HepG2 (cell line): ENCODE measurements around the gene SERPINE2. TPM values are rescaled to one million over a fixed set of nuclear protein-coding genes. Genes with fewer than 3 reads are reported as not detected.

ENCODE experiments used
- ATRX ChIP-seq: sonication (generic); formaldehyde crosslinking; IDR thresholded peaks from 2 replicates; pipeline ENCODE4 v1.4.0; 2020; ENCODE audit warnings: missing genetic modification reagents, borderline replicate concordance
- CSRNP2 ChIP-seq: sonication (generic); formaldehyde crosslinking; conservative IDR thresholded peaks from 2 replicates; pipeline ENCODE4 v1.8.0; 2022; ENCODE audit warnings: low read depth, missing genetic modification reagents
- EP300 ChIP-seq, 3 experiments: sonication (generic) in 1 of 3; formaldehyde crosslinking in 1 of 3; IDR thresholded peaks; 2 replicates each; pipeline versions ENCODE4 v1.5.1 to v1.6.1; 2011 to 2020; ENCODE audit warnings: low read depth in 2 of 3, low read length in 2 of 3, borderline replicate concordance in 1 of 3, improper control_type of control experiment in 1 of 3, mild to moderate bottlenecking in 1 of 3, missing genetic modification reagents in 1 of 3, moderate library complexity in 1 of 3
- HNF1B ChIP-seq: sonication (generic); formaldehyde crosslinking; IDR thresholded peaks from 2 replicates; pipeline ENCODE4 v1.5.1; 2020; ENCODE audit warnings: mild to moderate bottlenecking, moderate library complexity, missing genetic modification reagents
- MXI1 ChIP-seq: IDR thresholded peaks from 3 replicates; pipeline ENCODE4 v1.6.1; 2012; ENCODE audit warnings: low read depth, low read length, inconsistent platforms, borderline replicate concordance
- NPAS2 ChIP-seq: sonication (generic); formaldehyde crosslinking; IDR thresholded peaks from 2 replicates; pipeline ENCODE4 v1.8.0; 2022; ENCODE audit warnings: mild to moderate bottlenecking, missing genetic modification reagents, borderline replicate concordance
- RBM22 ChIP-seq: fragments of 200-400 bp; formaldehyde crosslinking; optimal IDR thresholded peaks from 2 replicates; pipeline ENCODE3; 2017; ENCODE audit warnings: mild to moderate bottlenecking, low read length, moderate library complexity
- SKI ChIP-seq: fragments of 450-650 bp; IDR thresholded peaks from one replicate; pipeline ENCODE4 v1.6.1; 2018; ENCODE audit warnings: mild to moderate bottlenecking; ENCODE audit not compliant: partially characterized antibody
- SMAD3 ChIP-seq: sonication (generic); formaldehyde crosslinking; IDR thresholded peaks from 2 replicates; pipeline ENCODE4 v1.4.0; 2020; ENCODE audit warnings: missing genetic modification reagents
- SRSF9 ChIP-seq: fragments of 200-400 bp; formaldehyde crosslinking; IDR thresholded peaks from 2 replicates; pipeline ENCODE4 v1.6.1; 2018; ENCODE audit warnings: borderline replicate concordance, mild to moderate bottlenecking, low read depth, low read length; ENCODE audit not compliant: insufficient read depth, poor library complexity, severe bottlenecking
- STAG1 ChIP-seq: sonication (generic); formaldehyde crosslinking; IDR thresholded peaks from 2 replicates; pipeline ENCODE4 v1.4.0; 2020; ENCODE audit warnings: missing genetic modification reagents
- TSC22D2 ChIP-seq: sonication (generic); formaldehyde crosslinking; IDR thresholded peaks from 2 replicates; pipeline ENCODE4 v1.5.1; 2020; ENCODE audit warnings: missing genetic modification reagents, mild to moderate bottlenecking, borderline replicate concordance
- ZNF101 ChIP-seq: sonication (generic); formaldehyde crosslinking; IDR thresholded peaks from 2 replicates; pipeline ENCODE4 v1.4.0; 2020; ENCODE audit warnings: mild to moderate bottlenecking, low read depth, missing genetic modification reagents, borderline replicate concordance
- ZNF142 ChIP-seq: sonication (generic); formaldehyde crosslinking; IDR thresholded peaks from 2 replicates; pipeline ENCODE4 v1.4.0; 2020; ENCODE audit warnings: missing genetic modification reagents
- ZNF224 ChIP-seq: sonication (generic); formaldehyde crosslinking; IDR thresholded peaks from 2 replicates; pipeline ENCODE4 v1.5.0; 2020; ENCODE audit warnings: mild to moderate bottlenecking, missing genetic modification reagents
- ZNF484 ChIP-seq: sonication (generic); formaldehyde crosslinking; IDR thresholded peaks from 2 replicates; pipeline ENCODE4 v1.5.1; 2020; ENCODE audit warnings: mild to moderate bottlenecking, low read depth, missing genetic modification reagents, borderline replicate concordance
- ZNF547 ChIP-seq: sonication (generic); formaldehyde crosslinking; IDR thresholded peaks from 2 replicates; pipeline ENCODE4 v1.5.1; 2020; ENCODE audit warnings: mild to moderate bottlenecking, missing genetic modification reagents
- ZNF569 ChIP-seq: sonication (generic); formaldehyde crosslinking; IDR thresholded peaks from 2 replicates; pipeline ENCODE4 v1.5.0; 2020; ENCODE audit warnings: mild to moderate bottlenecking, missing genetic modification reagents, moderate library complexity, borderline replicate concordance
- ZSCAN22 ChIP-seq: sonication (generic); formaldehyde crosslinking; IDR thresholded peaks from 2 replicates; pipeline ENCODE4 v1.4.0; 2020; ENCODE audit warnings: mild to moderate bottlenecking, missing genetic modification reagents
- polyA plus RNA-seq, 8 experiments: library from polyadenylated mRNA; depleted of rRNA in 3 of 8; stranded (reverse) in 7 of 8; unstranded in 1 of 8; fragments of >200 nt; fragmentation: Illumina TruSeq in 4 of 8; extraction: Trizol in 4 of 8; gene quantifications; 2 replicates each; pipeline versions ENCODE4 v1.2.1 to v1.2.3, GENCODE V29; 2011 to 2016; ENCODE audit warnings: low read depth in 4 of 8, missing spikeins in 1 of 8, mixed read lengths in 1 of 8; ENCODE audit not compliant: insufficient read depth in 1 of 8
- total RNA-seq, 5 experiments: library from RNA; depleted of rRNA; stranded (reverse); fragments of >200 nt; fragmentation: Illumina TruSeq; extraction: Trizol; gene quantifications; 2 replicates each; pipeline ENCODE4 v1.2.3, GENCODE V29; 2016; ENCODE audit warnings: low read depth in 1 of 5

Gene SERPINE2
- total and polyA plus RNA-seq, 2 of the 13 experiments (the other 11 are each of a cell fraction or from before 2014, with no cell fraction given) = 7.9 to 18.1 TPM

GRCh38 chr2:223957092-223957851 lies 81.8 kb downstream of the SERPINE2 start, which contains the start of gene MRPL44 (continued):
- peak; percentile 90; the same call in 1 of the 2 replicates for TF ChIP-seq ZNF142
- TF ChIP-seq SKI = peak; percentile 81
- peak; percentile 90 for TF ChIP-seq RBM22
- peak; percentile 99 for TF ChIP-seq ZNF224
- peak; percentile 72 to 83; a peak in 3 of 4 replicates for TF ChIP-seq EP300 (IDR thresholded peaks at IDR 0.05; ENCODE audit: low read depth in 2 of 2, low read length in 2 of 2)
- peak; percentile 77 for TF ChIP-seq EP300 (CRISPR knock-in tag; IDR thresholded peaks at IDR 0.05; ENCODE audit: borderline replicate concordance)
- TF ChIP-seq HNF1B (CRISPR knock-in tag) = peak; percentile 98
- peak; percentile 96; the same call in 1 of the 2 replicates for TF ChIP-seq ZNF101 (CRISPR knock-in tag)
- no peak; the same call in 1 of the 2 replicates for TF ChIP-seq ZSCAN22 (CRISPR knock-in tag)
- TF ChIP-seq STAG1 = peak; percentile 46
- 0 out of 2 replicates have a peak, but pooled peaks have one; percentile 47 for TF ChIP-seq ATRX (CRISPR knock-in tag)
- peak; percentile 99 for TF ChIP-seq SMAD3 (CRISPR knock-in tag)
- peak; percentile 54; the same call in 1 of the 2 replicates for TF ChIP-seq ZNF484
- peak; percentile 92; the same call in 1 of the 2 replicates for TF ChIP-seq TSC22D2 (CRISPR knock-in tag)
- no peak for TF ChIP-seq SRSF9
- TF ChIP-seq CSRNP2 (CRISPR knock-in tag) = no peak
- TF ChIP-seq ZNF569 (CRISPR knock-in tag) = peak; percentile 62; the same call in 1 of the 2 replicates
- no peak for TF ChIP-seq NPAS2
- TF ChIP-seq MXI1 = peak; percentile 93
- TF ChIP-seq ZNF547 = peak; percentile 99
